ENCODE results near the gene LGALS1.
A peak's percentile ranks its signal among the peaks of the same experiment; 100 is the strongest.

The LGALS1 gene

GRCh38 chr22:37674951-37675929 lies at the start of gene LGALS1:
TSS of gene LGALS1 (plus strand) at chr22:37675636. CDS start at chr22:37675703, 67 bp downstream.
- peak; percentile 60 for DNase-seq

- DNase-seq: no peak
Measured at GRCh38 chr22:37625737-37626136, 49.7 kb upstream of the LGALS1 start.

- DNase-seq: no peak
Measured at GRCh38 chr22:37626144-37626543, 49.3 kb upstream of the LGALS1 start.

GRCh38 chr22:37626556-37627075 lies 48.8 kb upstream of the LGALS1 start:
- no peak for DNase-seq

- no peak for DNase-seq
Measured at GRCh38 chr22:37627121-37627520, 48.3 kb upstream of the LGALS1 start.

GRCh38 chr22:37627545-37627944 lies 47.9 kb upstream of the LGALS1 start:
- DNase-seq: peak; percentile 64

GRCh38 chr22:37628830-37629229 lies 46.6 kb upstream of the LGALS1 start:
- DNase-seq: no peak

- no peak for DNase-seq
Measured at GRCh38 chr22:37629928-37630327, 45.5 kb upstream of the LGALS1 start.

- no peak for DNase-seq
Measured at GRCh38 chr22:37630839-37631435, 44.5 kb upstream of the LGALS1 start.

GRCh38 chr22:37631448-37632173 lies 43.8 kb upstream of the LGALS1 start:
- DNase-seq: peak; percentile 28

GRCh38 chr22:37632174-37633088 lies 43.0 kb upstream of the LGALS1 start:
- DNase-seq: no peak

GRCh38 chr22:37633089-37633624 lies 42.3 kb upstream of the LGALS1 start:
- DNase-seq: peak; percentile 55

- DNase-seq: peak; percentile 62
Measured at GRCh38 chr22:37633625-37634416, 41.6 kb upstream of the LGALS1 start.

- DNase-seq: no peak
Measured at GRCh38 chr22:37634417-37634924, 41.0 kb upstream of the LGALS1 start.

GRCh38 chr22:37635157-37635556 lies 40.3 kb upstream of the LGALS1 start:
- DNase-seq: no peak

GRCh38 chr22:37636186-37636948 lies 39.1 kb upstream of the LGALS1 start:
- no peak for DNase-seq

- no peak for DNase-seq
Measured at GRCh38 chr22:37636949-37637273, 38.5 kb upstream of the LGALS1 start.

- no peak for DNase-seq
Measured at GRCh38 chr22:37638391-37639069, 36.9 kb upstream of the LGALS1 start.

GRCh38 chr22:37639070-37639760 lies 36.2 kb upstream of the LGALS1 start, which contains the start of gene SH3BP1:
TSS of gene SH3BP1 (plus strand) at chr22:37639669. CDS start at chr22:37639788, 119 bp downstream.
- DNase-seq: peak; percentile 59
